GM19463 (cell line): ENCODE data around the gene ANAPC16.
"Not testable (repeated sequence)": the region's sequence is repeated elsewhere in the genome, so short reads cannot be mapped to it uniquely, and the experiment has no call there.

Source experiments
- ATAC-seq: cut with Tn5 transposase; IDR thresholded peaks from one replicate; pipeline ENCODE4 v1.9.1; 2021; ENCODE audit warnings: mild to moderate bottlenecking, moderate library complexity; ENCODE audit not compliant: unreplicated experiment

The ANAPC16 gene

GRCh38 chr10:72211381-72211780 is 4.4 kb upstream of the ANAPC16 start:
- not testable (repeated sequence) for ATAC-seq

GRCh38 chr10:72211832-72212231 is 4.0 kb upstream of the ANAPC16 start:
- ATAC-seq: not testable (repeated sequence)

- no peak for ATAC-seq
These were observed 2.5 kb downstream of the ANAPC16 start for GRCh38 chr10:72218325-72218724.

GRCh38 chr10:72218726-72219125 is 2.9 kb downstream of the ANAPC16 start:
- ATAC-seq: no peak

GRCh38 chr10:72219235-72219814 is 3.5 kb downstream of the ANAPC16 start:
- ATAC-seq: no peak

- ATAC-seq: no peak
These were observed 4.8 kb downstream of the ANAPC16 start for GRCh38 chr10:72220637-72221036.

GRCh38 chr10:72221278-72221677 is 5.5 kb downstream of the ANAPC16 start:
- ATAC-seq: no peak

GRCh38 chr10:72223743-72224101 is 7.9 kb downstream of the ANAPC16 start:
- no peak for ATAC-seq

GRCh38 chr10:72224191-72224590 is 8.4 kb downstream of the ANAPC16 start:
- not testable (repeated sequence) for ATAC-seq

GRCh38 chr10:72226418-72227027 is 10.7 kb downstream of the ANAPC16 start:
- no peak for ATAC-seq

GRCh38 chr10:72227826-72228225 is 12.0 kb downstream of the ANAPC16 start:
- no peak for ATAC-seq

GRCh38 chr10:72228318-72228751 is 12.5 kb downstream of the ANAPC16 start:
- ATAC-seq: no peak

GRCh38 chr10:72229261-72230251 is 13.7 kb downstream of the ANAPC16 start:
- no peak for ATAC-seq

GRCh38 chr10:72233621-72234020 is 17.8 kb downstream of the ANAPC16 start:
- ATAC-seq: no peak

GRCh38 chr10:72234560-72235095 is 18.8 kb downstream of the ANAPC16 start:
- no peak for ATAC-seq

- no peak for ATAC-seq
These were observed 19.9 kb downstream of the ANAPC16 start for GRCh38 chr10:72235544-72236279.

- ATAC-seq: no peak
These were observed 22.8 kb downstream of the ANAPC16 start for GRCh38 chr10:72238392-72239175.

GRCh38 chr10:72239409-72239808 is 23.6 kb downstream of the ANAPC16 start:
- no peak for ATAC-seq

GRCh38 chr10:72240371-72240770 is 24.6 kb downstream of the ANAPC16 start:
- ATAC-seq: no peak

- no peak for ATAC-seq
These were observed 26.0 kb downstream of the ANAPC16 start for GRCh38 chr10:72241691-72242252.
